ENCODE measurements around the gene WDFY3.
"Not testable (repeated sequence)": the region's sequence is repeated elsewhere in the genome, so short reads cannot be mapped to it uniquely, and the experiment has no call there.

WDFY3 gene

DNA sequence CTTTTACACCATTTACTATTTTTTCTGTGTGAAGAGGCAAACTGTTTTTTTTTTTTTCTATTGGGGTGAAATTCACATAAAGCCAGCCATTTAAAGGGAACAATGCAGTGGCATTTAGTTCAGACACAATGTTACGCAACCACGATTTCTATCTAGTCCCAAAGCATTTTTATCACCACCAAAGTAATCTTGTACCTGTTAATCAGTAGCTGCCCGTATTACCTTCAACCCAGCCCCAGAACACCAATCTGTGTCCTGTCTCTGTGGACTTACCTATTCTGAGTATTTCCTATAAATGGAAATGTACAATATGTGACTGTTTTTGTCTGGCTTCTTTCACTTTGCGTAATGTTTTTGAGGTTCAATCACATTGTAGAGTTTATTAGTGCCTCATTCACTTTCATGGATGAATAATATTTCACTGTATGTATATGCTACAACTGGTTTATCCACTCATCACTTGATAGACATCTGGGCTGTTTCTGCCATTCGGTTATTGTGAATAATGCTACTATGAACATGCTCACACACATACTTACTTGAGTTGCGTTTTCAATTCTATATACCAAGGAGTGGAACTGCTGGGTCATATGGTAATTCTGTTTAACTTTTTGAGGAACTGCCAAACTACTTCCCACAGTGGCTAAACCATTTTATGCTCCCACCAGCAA is 267.4 kb downstream of the WDFY3 start:
- no peak for DNase-seq

DNA sequence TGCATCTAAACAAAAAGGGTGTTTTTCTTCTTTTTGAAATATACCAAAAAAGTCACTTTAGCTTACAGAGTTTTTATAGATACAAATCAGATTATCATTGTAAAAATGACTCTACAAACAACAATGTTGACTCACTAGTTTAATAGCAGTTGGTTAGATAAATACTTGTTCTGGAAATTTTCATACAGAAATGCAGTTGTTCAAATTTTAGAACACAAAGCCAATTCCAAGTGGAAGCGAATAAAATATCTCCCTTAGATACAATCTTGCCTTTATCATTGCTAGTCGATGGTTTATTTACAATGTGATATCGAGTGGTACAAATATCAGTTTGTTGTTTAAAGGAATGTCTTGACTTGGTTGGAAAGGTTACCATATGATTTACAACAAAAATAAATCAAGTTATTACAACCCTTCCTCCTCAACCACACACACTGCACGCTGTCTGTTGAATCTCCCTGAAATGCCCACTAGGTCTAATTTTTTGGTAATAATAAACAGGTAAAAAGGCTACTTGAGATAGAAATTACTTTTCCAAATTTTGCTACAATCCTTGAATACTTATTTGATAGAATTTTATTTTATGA is 268.8 kb downstream of the WDFY3 start:
- DNase-seq = no peak

DNA sequence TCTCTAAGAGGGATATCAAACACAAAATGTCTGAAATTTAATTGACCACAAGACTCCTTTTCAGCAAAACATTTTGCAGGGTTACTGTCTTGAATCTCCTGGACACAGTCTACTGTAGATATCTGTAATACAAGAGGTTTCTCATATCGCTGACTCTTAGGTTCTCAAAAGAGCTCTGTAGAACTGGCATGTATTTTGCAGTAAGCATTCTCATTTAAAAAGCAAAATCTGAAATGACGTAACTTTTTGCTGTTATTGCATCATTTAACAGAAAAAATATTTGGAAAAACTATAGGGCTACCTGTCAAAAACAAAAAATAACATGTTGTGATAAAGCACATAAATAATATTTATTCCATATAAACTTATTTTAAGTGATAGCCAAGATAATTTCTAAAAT is 269.3 kb downstream of the WDFY3 start:
- DNase-seq = no peak

DNA sequence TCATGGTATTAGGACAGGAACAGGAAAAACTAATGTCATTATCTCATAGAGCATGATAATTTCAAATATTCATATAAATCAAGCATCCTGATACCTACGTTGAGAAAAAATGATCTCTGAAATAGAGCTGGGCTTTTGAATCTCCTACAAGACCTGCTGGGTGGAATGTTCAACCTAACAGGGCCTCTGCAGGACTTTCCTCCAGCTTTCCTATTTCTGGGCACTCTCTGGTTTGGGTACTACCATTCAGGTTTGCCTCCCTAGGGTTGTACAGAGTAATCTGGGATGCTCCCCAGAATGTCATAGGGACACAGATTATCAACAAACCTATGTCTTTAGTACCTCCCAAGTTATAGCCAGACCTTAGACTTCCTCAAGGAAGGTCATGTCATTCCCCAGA is 274.7 kb downstream of the WDFY3 start:
- DNase-seq = no peak

DNA sequence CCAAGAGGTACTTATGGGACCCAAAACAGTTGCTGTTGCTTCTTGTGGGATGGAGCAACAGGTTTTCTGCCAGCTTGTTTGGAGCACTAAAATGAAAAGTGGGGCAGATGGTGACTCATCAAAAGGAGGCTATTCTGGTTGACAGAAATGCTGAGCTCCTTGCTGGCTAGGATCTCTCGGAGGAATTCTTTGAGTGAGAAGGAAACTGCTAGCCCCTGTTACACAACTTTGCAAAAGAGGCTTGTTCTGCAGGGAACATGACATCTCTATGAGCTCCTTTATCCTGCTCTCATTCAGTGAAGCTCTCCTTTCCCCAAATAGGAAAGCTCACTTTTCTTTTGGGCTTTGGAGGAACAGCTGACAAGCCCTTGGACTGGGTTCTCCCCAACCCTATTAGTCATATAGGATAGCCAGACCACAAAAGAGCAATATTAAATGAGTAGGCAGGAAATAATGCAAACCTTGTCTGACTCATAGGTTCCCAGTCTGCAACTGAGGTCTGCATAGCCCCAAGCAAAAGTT is 275.3 kb downstream of the WDFY3 start:
- DNase-seq = no peak

DNA sequence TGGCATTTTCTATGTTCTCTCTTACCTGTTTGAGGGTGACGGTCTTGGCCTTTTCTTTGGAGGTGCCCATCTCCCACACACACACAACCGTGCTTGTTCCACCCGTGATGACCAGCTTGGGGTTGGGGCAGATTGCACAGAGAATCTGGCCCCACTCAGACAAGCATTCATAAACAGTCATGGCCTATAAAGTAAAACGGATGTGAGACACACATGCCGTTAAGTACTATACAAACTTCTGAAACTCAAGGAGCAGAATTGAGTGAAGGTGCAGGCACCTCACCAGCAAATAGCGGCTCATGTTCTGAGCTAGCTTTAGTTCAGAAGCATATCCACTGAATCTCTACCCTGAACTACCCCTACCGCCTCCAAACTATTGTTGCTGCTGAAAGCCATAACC is 276.0 kb downstream of the WDFY3 start:
- DNase-seq = no peak

DNA sequence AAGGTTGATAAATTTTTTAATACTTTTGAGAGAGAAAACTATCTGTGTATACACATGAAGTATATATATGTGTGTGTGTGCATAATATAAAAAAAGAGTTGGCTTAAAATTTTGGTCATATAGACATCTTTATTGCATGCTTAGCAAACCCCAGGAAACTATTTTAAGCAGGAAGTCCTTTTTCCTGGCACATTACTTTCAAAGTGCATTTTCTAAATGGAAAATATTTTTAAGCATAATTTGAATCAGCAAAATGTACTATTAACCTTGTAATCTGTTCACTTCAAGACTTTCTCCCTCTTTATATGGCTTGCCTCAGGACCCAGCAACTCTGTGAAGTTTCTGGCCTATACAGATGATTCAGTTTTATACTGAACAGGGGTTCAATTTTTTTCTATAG is 277.3 kb downstream of the WDFY3 start:
- no peak for DNase-seq

DNA sequence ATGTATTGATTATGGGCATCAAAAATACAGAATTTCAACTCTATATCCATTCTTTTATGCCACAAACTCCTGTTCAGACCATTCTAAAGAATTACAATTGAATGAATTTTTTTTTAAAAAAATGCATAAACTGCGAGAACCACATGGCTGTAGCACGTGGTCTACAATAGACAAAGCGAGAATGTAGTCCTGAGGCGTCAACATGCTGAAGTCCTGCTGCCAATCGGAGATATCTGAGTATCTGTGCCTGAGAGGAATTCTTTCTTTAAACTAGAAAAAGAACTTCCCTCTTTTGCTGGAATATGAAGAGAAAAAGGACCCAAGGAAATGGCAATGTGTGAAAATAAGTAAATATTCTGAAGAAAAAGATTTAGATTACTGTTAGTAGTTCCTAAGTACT is 277.9 kb downstream of the WDFY3 start:
- DNase-seq = no peak

DNA sequence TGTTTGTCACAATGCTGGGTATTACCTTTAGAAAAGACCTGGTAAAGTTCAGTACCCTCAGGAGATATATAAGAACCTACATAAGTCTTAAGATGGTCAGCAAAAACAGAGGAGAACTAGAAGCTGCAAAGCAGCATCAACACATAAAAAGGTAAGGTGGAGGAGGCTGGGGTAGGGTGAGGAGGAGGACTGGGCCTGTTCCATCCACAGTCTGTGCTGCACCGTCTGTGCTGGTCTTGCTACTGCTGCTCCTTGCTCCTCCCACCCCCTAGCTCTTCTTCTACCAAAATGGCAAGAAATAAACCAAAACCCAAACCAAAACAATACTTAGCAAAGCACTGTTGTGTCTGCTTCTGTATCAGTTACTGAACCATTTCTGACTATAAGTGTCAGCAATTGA is 281.4 kb downstream of the WDFY3 start:
- no peak for DNase-seq

DNA sequence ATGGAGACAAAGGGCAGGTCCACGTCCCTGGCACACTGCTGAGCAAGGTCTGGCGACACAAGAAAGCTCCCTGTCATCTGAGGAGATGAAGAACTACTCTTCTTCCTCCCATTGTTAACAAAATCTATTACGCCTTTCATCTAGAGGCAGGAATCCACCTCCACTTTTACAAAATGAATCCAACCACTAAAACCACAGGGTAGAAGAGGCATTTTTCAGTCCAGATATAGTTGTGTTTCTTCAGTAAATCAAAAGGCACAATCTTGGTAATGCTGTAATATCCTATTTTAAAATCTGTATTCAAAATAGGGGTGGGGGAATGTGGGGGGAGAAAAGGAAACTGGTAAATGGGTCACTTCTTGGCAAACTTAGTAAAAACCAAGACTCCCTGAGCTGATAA is 282.1 kb downstream of the WDFY3 start:
- no peak for DNase-seq

DNA sequence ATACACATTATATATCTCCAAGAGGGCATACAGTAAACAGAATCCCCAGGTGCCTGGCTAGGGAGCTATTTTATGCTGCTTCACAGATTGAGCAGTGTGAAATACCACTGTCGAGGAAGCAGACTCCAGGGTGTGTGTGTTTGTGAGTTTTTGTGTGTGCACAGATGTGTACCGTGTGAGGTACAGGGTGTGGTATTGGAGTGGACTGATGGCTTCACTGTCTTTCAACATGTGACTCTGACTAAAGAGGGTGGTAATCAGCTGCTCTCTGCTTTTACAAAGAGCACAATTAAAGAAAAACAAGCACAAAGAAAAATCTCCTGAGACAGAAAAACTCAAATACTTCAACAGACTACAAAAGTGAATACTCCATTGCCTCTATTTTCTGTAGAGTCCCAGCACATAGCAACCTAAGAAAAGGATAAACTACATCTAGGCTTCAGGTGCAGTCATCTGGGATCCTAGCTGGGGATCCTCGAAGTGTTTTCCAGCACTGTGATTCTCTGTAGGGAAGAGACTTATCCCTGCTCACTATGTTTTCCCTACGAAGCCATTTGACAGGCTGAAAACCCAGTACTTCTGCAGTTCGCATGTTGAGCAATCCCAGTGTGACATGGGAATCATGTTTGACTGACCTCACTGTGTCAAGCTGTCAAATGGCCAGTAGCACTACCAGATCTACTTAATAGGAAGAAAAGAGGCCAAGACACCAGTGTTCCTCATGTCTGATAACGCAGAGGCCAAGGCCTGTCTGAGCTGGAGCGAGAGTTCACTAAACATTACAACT is 283.2 kb downstream of the WDFY3 start:
- DNase-seq = no peak

DNA sequence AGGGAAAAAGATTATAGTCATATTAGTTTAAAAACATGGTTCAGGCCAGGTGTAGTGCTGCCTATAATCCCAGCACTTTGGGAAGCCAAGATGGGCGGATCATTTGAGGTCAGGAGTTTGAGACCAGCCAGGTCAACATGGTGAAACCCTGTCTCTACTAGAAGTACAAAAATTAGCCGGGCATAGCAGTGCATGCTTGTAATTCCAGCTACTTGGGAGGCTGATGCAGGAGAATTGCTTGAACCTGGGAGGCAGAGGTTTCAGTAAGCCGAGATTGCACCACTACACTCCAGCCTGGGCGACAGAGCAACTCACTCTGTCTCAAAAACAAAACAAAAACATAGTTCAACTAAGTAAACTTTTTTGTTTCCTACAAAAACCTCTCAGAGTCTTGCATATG is 283.8 kb downstream of the WDFY3 start:
- DNase-seq = not testable (repeated sequence)

DNA sequence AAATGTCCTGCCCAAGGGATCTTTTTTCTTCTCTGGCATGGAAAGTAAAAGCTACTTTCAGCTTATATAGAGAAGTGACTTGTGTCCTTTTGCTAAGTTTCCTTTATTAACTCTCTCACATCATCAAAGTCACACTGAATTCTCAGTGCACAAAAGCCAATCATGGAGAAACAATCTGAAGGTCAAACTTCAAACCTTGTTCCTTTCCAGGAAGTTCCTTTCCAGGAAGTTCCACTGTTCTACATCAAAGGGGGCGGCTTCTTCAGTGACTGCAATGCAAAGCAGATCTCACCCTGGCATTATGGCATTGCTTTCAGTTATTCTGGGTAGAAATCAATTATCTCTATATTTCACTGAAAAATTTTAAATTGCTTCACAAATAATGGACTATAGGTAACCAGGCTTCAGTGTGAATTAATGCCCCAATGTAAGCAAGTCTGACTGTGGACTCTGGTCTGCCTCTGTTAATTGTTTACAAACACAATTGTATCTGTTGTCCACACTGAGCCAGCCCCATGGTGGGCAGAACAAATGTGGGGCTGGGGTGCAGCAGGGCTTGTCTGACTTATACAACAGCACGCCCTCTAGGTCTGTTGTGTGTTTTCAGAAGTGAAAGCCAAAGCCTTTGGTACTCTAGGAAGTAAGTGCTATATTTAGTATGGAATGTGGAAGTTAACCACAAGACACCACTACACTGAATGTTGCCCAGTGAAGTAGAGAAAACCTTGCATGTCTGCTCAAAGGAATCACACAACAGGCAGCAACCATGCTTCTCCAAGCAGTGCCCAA is 284.8 kb downstream of the WDFY3 start:
- DNase-seq = no peak

DNA sequence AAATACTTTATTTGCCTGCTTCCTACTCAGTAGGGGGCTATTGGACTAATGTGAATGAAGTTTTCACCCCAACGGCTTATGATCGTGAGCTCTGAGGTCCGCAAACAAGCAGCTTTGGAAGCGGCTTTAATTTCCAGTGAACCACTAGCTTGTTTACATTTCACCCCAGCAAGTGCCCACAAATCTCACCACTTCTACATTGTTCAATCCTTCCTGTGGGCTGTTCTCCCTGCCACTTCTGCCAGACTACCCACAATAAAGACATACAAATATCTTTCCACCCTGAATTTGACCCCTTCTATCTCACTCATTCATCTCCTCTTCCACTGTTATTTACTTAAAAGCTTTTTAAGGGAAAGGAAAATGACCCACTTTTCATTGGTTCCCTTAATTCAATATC is 285.5 kb downstream of the WDFY3 start:
- DNase-seq = no peak

DNA sequence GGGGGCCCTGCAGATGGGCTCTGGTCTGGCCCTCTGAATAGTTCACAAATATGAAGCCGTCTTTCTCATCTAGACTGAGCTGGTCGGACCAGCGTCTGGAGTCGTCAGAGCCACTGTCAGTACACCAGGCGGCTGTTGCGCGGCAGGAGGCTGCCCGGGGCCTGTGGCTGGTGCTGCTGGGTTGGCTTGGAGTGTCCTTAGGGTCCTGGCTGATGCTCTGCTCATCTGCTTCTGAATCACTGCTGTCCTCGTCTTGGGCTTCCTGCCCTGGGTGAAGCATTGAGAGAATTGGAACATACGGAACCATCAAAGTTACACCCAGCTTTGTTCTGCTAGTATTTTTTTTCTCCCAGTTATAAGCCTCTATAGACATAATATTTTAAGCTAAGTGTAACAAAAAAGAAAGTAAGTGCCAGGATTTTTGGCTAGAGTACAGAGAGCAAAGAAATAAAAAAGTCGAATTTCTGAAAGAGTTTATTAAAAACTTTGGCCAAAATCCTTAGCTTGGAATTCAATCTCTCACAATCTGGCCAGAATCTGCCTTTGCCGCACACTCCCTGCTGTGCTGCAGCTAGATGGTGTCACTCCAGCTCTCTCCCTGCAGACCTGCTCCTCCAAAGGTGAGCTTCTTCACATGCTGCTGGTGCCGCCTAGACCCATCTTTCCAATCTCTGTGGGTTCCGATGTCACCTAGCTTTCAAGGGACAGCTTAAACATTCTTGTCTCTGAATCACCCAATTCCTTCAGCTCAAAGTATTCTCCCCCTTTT is 287.3 kb downstream of the WDFY3 start:
- DNase-seq = no peak

DNA sequence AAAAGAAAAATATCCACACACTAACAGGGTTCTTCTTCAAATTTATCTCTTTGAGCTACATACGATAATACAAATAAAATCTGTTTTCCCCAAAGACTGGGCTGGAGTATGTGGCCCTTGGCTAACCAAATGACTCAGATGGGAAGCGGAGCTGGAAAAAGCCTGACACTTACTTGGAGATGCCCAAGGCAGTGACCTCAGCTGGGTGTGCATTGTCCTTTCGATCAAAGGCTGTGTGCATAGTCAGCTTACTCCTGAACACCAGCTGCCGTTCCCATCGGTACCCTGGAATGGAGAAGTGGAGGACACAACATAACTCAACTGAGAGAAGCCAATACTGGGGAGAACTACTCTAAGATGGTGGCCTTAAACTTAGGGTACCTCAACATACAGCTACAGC is 288.5 kb downstream of the WDFY3 start:
- DNase-seq = no peak

DNA sequence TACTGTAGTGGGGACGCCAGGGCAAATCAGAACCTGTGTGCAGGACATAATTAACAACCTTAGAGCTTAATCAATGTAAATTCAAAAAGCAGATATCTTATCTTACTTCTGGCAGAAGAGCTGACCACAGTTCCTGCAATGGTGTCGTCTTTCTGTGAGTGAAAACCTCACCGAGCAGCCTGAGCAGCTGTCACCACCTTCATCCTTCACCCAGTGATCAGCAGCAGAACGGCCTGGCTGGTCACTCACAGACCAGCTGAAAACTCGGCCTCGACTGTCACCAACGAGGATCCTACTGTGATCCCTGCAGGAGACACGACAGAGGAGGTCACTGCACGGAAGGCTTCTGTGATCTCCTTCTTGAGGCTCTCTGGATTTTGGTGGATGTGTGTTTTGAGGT is 289.4 kb downstream of the WDFY3 start:
- DNase-seq = no peak

DNA sequence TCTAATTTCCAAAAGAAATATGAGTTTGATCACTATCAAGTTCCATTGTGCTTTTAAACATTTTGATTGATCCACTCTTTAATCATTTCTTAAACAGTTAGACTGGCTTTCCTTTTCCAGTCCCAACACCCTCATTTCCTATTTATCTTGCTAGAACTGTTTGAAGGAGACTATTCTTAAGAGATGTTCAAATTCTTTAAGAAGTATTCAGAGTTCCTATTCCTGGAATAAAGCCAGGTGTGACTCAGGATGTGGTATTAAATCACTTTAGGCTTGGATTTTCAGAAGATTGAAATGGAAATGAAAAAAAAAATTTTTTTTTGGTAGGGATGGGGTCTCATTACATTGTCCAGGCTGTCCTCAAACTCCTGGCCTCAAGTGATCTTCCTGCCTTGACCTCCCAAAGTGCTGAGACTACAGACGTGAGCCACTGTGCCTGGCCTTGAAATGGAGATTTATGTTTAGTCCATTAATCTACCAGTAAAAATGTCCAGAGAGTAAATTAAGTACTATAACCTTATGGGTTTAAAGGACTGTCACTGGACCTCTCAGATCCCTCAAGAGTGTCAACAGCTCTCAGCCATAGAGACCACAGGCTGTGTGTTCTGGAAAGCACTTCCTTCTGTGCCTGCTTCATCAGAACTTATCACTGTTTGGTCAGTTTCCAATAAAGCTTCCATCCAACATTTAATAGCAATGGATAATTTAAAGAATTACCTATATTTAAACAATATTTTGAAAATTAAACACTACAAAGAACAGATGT is 292.8 kb downstream of the WDFY3 start:
- DNase-seq = no peak

DNA sequence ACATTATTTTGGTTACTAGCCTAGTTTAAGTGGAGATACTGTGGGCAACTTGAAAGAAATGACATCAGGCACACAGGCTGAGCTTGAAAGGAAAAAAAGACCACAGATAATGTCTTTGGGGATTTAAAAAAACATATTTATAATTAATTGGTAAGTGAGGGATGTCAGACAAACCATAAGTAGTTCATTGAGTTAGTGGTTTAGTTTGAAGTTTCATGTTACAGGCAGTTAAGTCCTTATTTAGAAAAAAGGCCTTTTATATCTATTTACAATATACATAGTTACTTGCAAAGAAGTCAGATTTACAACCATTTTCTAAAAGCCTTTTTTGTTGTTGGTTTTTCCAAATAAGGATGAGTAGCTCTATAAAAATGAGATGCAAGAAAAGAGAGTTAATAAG is 294.3 kb downstream of the WDFY3 start:
- DNase-seq = no peak

DNA sequence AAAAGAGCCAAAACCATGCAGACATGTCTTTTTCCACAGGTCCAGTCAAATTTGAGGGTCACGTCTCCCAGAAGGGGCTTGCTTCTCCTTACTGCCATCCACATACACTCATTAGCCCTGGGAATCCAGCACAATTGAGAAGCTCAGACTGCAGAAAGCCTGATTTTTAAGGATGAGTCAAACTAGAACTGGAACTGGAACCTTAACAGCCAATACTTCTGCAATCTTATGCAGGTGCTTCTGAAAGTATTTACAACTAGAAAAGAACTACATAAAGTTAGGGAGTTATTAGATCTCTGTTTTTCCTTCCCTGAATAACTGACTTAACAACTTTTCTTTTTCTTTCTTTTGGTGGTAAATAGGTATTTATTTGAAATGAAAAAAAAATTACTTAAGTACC is 297.3 kb downstream of the WDFY3 start:
- DNase-seq = no peak

DNA sequence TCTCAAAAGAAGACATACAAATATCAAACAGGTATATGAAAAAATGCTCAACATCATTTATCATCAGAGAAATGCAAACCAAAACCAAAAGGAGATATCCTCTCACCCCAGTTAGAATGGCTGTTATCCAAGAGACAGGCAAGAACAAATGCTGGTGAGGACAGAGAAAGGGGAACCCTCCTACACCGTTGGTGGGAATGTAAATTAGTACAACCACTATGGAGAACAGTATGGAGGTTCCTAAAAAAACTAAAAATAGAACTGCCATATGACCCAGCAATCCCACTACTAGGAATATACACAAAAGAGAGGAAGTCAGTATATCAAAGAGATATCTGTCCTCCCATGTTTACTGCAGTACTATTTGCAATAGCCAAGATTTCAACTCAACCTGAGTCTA is 300.1 kb downstream of the WDFY3 start:
- DNase-seq = no peak

DNA sequence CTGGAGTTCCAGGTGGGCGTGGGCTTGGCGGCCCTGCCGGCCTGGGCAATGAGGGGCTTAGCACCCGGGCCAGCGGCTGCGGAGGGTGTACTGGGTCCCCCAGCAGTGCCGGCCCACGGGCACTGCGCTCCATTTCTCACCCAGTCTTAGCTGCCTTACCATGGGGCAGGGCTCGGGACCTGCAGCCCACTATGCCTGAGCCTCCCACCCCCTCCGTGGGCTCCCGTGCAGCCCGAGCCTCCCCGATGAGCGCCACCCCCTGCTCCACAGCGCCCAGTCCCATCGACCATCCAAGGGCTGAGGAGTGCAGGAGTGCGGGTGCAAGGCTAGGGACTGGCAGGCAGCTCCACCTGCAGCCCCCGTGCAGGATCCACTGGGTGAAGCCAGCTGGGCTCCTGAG is 301.7 kb downstream of the WDFY3 start:
- DNase-seq = not testable (repeated sequence)
